Left ventricle myocardium inferior (tissue), 1 donor: ENCODE results near the gene MTFMT. TPM values are rescaled to one million over a fixed set of nuclear protein-coding genes. Genes with fewer than 3 reads are reported as not detected.
A peak's percentile ranks its signal among the peaks of the same experiment; 100 is the strongest.

Experiments
- DNase-seq: peaks from one replicate; pipeline ENCODE4 v3.0.0-alpha.2; 2020
- H3K27ac ChIP-seq: fragments of 200-600 bp; replicated peaks from 2 replicates; pipeline ENCODE4 v1.8.0; 2021
- H3K27me3 ChIP-seq: fragments of 200-600 bp; 2 replicates; pipeline ENCODE4 v1.8.0; 2021; ENCODE audit warnings: low read depth
- H3K36me3 ChIP-seq: fragments of 200-600 bp; 2 replicates; pipeline ENCODE4 v1.8.0; 2021
- H3K4me1 ChIP-seq: fragments of 200-600 bp; 2 replicates; pipeline ENCODE4 v1.8.0; 2021
- H3K4me3 ChIP-seq: fragments of 200-600 bp; 2 replicates; pipeline ENCODE4 v1.8.0; 2021; ENCODE audit warnings: mild to moderate bottlenecking, moderate library complexity
- H3K9me3 ChIP-seq: fragments of 200-600 bp; replicated peaks from 2 replicates; pipeline ENCODE4 v1.8.0; 2021
- CTCF ChIP-seq: fragments of 200-600 bp; IDR thresholded peaks from 2 replicates; pipeline ENCODE4 v1.8.0; 2021; ENCODE audit warnings: antibody characterized with exemption, mild to moderate bottlenecking, borderline replicate concordance
- intact Hi-C: fragments of 100-400 bp; cut with micrococcal nuclease; formaldehyde crosslinking; loops from one replicate; pipeline ENCODE4 v1.11.0; 2022
- total RNA-seq: library from RNA; stranded (reverse); fragmentation: NEBNext Ultra II Directional; extraction: Animal tissue kit (Norgen Biotek cat#: 25700); gene quantifications from one replicate; pipeline ENCODE4 v1.2.1, GENCODE V29; 2021
- donor health status: DM: no; HTN: yes; CAD: no; lungs with severe emphysema.

MTFMT gene
- total RNA-seq, 1 donor from 2014 or later, result 18.6 TPM

GRCh38 chr15:65062726-65063125 lies 33.3 kb upstream of the MTFMT start:
- Histone ChIP-seq H3K4me1 (peaks cover 83% of the 10 kb centered on the region), H3K4me3 (no peak overlapping the region), H3K27me3 (peaks cover 17% of the 10 kb centered on the region), H3K9me3 (peaks cover 5% of the 10 kb centered on the region), H3K27ac (peak overlapping the region; percentile 89), H3K36me3 (peaks cover 17% of the 10 kb centered on the region)
- no peak for TF ChIP-seq CTCF
- intact Hi-C loops, result no loop called here
- no peak for DNase-seq

- Histone ChIP-seq H3K4me3 (no peak overlapping the region), H3K27ac (peak overlapping the region; percentile 89), H3K36me3 (peaks cover 18% of the 10 kb centered on the region), H3K4me1 (peaks cover 81% of the 10 kb centered on the region), H3K27me3 (peaks cover 14% of the 10 kb centered on the region), H3K9me3 (peaks cover 5% of the 10 kb centered on the region)
- intact Hi-C loops, result no loop called here
- TF ChIP-seq CTCF, result no peak
- DNase-seq, result no peak
Observed at GRCh38 chr15:65062061-65062460, 32.6 kb upstream of the MTFMT start.

- Histone ChIP-seq H3K36me3 (peaks cover 18% of the 10 kb centered on the region), H3K27ac (peak overlapping the region; percentile 89), H3K4me1 (peaks cover 86% of the 10 kb centered on the region), H3K27me3 (peaks cover 7% of the 10 kb centered on the region), H3K9me3 (peaks cover 5% of the 10 kb centered on the region), H3K4me3 (no peak overlapping the region)
- TF ChIP-seq CTCF, result no peak
- peak; percentile 56 for DNase-seq
- intact Hi-C loops, result no loop called here
Observed at GRCh38 chr15:65060641-65061397, 31.4 kb upstream of the MTFMT start.

- Histone ChIP-seq H3K4me1 (peaks cover 86% of the 10 kb centered on the region), H3K27ac (peak overlapping the region; percentile 89), H3K36me3 (peaks cover 18% of the 10 kb centered on the region), H3K9me3 (peaks cover 5% of the 10 kb centered on the region), H3K4me3 (no peak overlapping the region), H3K27me3 (no peaks in the 10 kb centered on the region)
- intact Hi-C loops, result loop anchor here (10.0 kb wide), 1 partner anchor 45 kb away; no protein-coding TSS in a partner anchor
- no peak for TF ChIP-seq CTCF
- no peak for DNase-seq
Observed at GRCh38 chr15:65059931-65060596, 30.6 kb upstream of the MTFMT start.

GRCh38 chr15:65059369-65059750 lies 29.9 kb upstream of the MTFMT start:
- intact Hi-C loops, result loop anchor here (10.0 kb wide), 1 partner anchor 45 kb away; no protein-coding TSS in a partner anchor
- no peaks in the 10 kb centered on the region for H3K27me3 ChIP-seq
- H3K9me3 ChIP-seq, result peaks cover 5% of the 10 kb centered on the region
- H3K4me3 ChIP-seq, result no peak overlapping the region
- peaks cover 86% of the 10 kb centered on the region for H3K4me1 ChIP-seq
- peak overlapping the region; percentile 89 for H3K27ac ChIP-seq
- no peak for TF ChIP-seq CTCF
- DNase-seq, result no peak
- H3K36me3 ChIP-seq, result peaks cover 18% of the 10 kb centered on the region
